Mesothelial cell of epicardium (in vitro differentiated cells): ENCODE results near the gene MTMR6. TPM values are rescaled to one million over a fixed set of nuclear protein-coding genes. Genes with fewer than 3 reads are reported as not detected.

Source experiments
- DNase-seq, 2 experiments: peaks; one replicate each; pipeline ENCODE4 v3.0.0; 2021; ENCODE audit warnings: low spot score in 2 of 2; ENCODE audit not compliant: unreplicated experiment in 2 of 2
- H3K27ac Mint-ChIP-seq: 2 replicates; pipeline ENCODE4 v1.8.0; 2021; ENCODE audit warnings: mixed read lengths
- H3K27me3 Mint-ChIP-seq: 2 replicates; pipeline ENCODE4 v1.8.0; 2021; ENCODE audit warnings: low read depth, mixed read lengths
- H3K36me3 Mint-ChIP-seq: 2 replicates; pipeline ENCODE4 v1.8.0; 2021; ENCODE audit warnings: mixed read lengths
- H3K4me1 Mint-ChIP-seq: 2 replicates; pipeline ENCODE4 v1.8.0; 2021; ENCODE audit warnings: mixed read lengths
- H3K4me3 Mint-ChIP-seq: 2 replicates; pipeline ENCODE4 v1.8.0; 2021; ENCODE audit warnings: mild to moderate bottlenecking, moderate library complexity, mixed read lengths
- H3K9me3 Mint-ChIP-seq: 2 replicates; pipeline ENCODE4 v1.8.0; 2021; ENCODE audit warnings: mixed read lengths
- total RNA-seq: library from RNA; stranded (reverse); gene quantifications from 3 replicates; pipeline ENCODE4 v1.2.1, GENCODE V29; 2021
- TF ChIP-seq, protein P1 (sequence below): fragments of 200-600 bp; sonication (generic); IDR thresholded peaks from one replicate; pipeline ENCODE4 v1.5.0; 2021; ENCODE audit warnings: antibody characterized with exemption; ENCODE audit not compliant: unreplicated experiment

MTMR6 gene
- total RNA-seq, 1 donor from 2014 or later: 11.0 TPM

DNA sequence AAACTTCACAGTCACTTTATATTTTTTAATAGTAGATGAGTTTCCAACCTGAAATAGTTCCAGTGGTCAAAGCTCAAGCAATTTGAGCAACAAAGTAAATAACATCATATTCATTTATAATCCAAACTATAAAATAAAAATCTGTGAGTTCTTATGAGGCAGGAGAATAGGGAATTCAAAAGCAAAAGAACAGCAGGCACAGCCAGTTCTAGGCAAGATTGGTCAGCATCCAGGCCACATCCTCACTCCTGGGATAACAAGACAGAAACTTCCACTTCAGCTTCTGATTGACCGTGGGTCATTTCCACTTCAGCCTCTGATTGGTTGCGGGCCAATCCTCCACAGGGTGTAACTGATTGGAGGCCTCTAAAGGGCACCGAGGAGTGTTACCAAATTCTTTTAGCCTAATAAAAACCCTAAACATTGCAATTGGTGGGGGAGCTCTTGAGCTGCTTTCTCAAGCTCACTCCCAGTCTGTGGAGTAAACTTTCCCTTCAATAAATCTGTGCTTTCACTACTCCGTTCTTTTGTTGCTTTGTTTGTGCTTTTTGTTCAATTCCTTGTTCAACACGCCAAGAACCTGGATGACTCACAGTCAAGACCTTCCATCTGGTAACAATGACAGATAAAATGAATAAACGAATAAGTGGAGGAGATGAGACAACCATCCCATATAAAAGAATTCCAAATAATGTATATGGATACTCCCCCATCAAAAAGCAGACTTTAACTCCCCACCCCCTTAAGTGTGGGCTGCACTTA, 72.6 kb downstream of the MTMR6 start:
- H3K9me3 Mint-ChIP-seq: no peaks in the 10 kb centered on the region
- H3K4me3 Mint-ChIP-seq: no peak overlapping the region
- no peaks in the 10 kb centered on the region for H3K36me3 Mint-ChIP-seq
- TF ChIP-seq, protein P1, sequence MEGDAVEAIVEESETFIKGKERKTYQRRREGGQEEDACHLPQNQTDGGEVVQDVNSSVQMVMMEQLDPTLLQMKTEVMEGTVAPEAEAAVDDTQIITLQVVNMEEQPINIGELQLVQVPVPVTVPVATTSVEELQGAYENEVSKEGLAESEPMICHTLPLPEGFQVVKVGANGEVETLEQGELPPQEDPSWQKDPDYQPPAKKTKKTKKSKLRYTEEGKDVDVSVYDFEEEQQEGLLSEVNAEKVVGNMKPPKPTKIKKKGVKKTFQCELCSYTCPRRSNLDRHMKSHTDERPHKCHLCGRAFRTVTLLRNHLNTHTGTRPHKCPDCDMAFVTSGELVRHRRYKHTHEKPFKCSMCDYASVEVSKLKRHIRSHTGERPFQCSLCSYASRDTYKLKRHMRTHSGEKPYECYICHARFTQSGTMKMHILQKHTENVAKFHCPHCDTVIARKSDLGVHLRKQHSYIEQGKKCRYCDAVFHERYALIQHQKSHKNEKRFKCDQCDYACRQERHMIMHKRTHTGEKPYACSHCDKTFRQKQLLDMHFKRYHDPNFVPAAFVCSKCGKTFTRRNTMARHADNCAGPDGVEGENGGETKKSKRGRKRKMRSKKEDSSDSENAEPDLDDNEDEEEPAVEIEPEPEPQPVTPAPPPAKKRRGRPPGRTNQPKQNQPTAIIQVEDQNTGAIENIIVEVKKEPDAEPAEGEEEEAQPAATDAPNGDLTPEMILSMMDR: no peak
- peaks cover 20% of the 10 kb centered on the region for H3K4me1 Mint-ChIP-seq
- H3K27ac Mint-ChIP-seq: no peak overlapping the region
- DNase-seq: no peak
- H3K27me3 Mint-ChIP-seq: peaks cover 1% of the 10 kb centered on the region

DNA sequence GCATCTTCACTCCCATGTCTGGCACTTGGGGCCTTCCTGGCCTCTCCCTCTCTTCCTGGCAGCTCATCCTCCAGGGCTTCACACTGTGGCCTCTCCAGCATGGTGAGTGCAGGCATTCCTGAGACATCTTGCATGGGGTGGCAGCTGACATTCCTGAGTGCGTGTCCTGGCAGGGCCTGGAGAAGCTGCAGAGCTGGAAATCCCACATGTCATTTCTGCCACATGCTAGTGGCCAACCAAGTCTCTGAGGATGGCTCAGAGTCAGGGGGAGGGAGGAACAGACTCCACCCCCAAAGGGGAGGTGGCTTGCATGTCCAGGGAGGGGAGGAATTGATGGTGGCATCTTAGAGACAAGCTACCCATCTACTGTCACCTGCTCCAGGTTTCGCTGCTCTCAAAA, 73.6 kb downstream of the MTMR6 start:
- no peak overlapping the region for H3K4me3 Mint-ChIP-seq
- H3K9me3 Mint-ChIP-seq: no peaks in the 10 kb centered on the region
- H3K4me1 Mint-ChIP-seq: peaks cover 20% of the 10 kb centered on the region
- H3K27me3 Mint-ChIP-seq: peaks cover 3% of the 10 kb centered on the region
- no peak overlapping the region for H3K27ac Mint-ChIP-seq
- no peak for DNase-seq
- no peaks in the 10 kb centered on the region for H3K36me3 Mint-ChIP-seq
- TF ChIP-seq, protein P1: no peak

DNA sequence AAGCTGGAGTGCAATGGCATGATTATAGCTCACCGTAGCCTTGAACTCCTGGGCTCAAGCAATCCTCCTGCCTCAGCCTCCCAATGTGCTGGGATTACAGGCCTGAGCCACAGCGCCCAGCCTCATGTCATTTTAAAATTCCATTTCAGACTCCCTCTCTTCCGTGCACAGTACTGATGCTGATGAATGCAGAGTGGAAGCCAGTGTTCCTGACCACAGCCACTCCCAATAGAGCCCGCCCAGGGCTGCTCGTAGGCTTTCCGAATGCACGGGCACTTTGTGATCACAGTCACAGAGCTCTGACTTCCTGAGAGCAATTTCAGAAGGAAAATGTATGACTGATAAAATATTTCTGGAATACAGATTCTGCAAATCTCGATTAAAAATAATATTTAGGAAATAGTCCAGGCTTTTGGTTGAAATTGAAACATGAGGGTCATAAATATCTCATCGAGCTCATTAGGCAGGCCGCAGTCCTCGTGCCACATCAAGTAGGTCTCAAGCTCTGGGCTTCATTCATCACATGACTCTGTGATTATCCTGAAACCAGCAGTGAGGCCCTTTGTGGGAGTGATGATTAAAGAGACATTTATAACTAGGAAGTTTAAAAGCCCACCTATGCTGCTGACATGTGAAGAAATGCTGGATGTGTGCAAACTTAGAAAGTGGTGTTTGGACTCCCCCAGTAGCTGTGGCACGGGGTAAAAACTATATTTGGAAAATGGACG, 76.3 kb downstream of the MTMR6 start:
- H3K27me3 Mint-ChIP-seq: peaks cover 3% of the 10 kb centered on the region
- no peaks in the 10 kb centered on the region for H3K9me3 Mint-ChIP-seq

DNA sequence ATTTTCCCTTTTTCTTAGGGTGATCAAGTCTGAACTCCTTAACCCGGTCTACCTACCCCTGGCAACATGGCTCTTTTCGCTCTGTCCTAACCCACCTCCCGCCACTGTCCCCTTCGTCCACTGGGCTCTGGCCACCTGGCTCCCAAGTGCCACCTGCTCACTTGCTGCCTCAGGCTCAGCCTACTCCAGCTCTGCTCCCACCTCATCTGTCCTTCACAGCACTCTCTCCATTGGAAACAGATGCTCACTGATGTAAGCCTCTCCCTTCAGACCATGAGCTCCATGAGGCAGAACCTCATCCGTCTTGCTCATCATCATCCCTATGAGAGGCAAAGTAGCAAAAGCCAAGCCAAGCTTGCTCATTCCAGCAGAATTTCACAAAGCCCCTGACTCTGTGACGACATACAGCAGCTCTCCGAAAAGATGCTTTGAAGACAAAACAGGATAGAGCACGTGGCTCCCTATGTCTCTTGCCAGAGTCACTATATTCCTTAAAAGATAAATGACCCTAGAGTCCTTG, 79.9 kb downstream of the MTMR6 start:
- DNase-seq: no peak
- Mint-ChIP-seq H3K36me3 (no peaks in the 10 kb centered on the region), H3K9me3 (no peaks in the 10 kb centered on the region), H3K4me1 (peaks cover 15% of the 10 kb centered on the region), H3K4me3 (no peak overlapping the region), H3K27ac (no peak overlapping the region), H3K27me3 (peaks cover 3% of the 10 kb centered on the region)
- TF ChIP-seq, protein P1: no peak

More for the DNA sequence above, 76.3 kb downstream of the MTMR6 start:
- no peak overlapping the region for H3K4me3 Mint-ChIP-seq
- H3K36me3 Mint-ChIP-seq: no peaks in the 10 kb centered on the region
- DNase-seq: no peak
- no peak overlapping the region for H3K27ac Mint-ChIP-seq
- TF ChIP-seq, protein P1: no peak
- H3K4me1 Mint-ChIP-seq: peaks cover 20% of the 10 kb centered on the region

DNA sequence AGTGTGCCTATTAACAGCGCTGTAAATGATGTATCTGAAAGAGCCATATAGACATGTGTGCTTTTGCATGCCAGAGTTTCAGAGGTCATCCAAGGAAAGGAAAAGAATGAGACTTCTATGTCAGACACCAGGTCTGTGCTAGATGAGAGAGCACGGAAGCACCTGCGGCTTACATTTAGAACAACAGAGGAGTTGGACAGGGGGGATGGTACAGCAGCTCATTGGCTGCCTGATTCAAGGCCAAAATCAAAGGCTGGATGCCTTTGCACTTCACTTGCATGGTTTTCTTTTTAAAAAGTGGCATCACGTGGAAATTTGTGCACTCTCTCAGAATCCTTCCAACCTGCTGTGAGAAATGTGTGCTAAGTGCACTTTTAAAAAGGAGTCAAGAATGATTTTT, 82.4 kb downstream of the MTMR6 start:
- H3K4me1 Mint-ChIP-seq: peaks cover 10% of the 10 kb centered on the region
- H3K27ac Mint-ChIP-seq: no peak overlapping the region
- no peaks in the 10 kb centered on the region for H3K36me3 Mint-ChIP-seq
- H3K4me3 Mint-ChIP-seq: no peak overlapping the region
- TF ChIP-seq, protein P1: no peak
- H3K27me3 Mint-ChIP-seq: peaks cover 3% of the 10 kb centered on the region
- H3K9me3 Mint-ChIP-seq: peaks cover 5% of the 10 kb centered on the region
- DNase-seq: no peak
